Measurements from ENCODE around the gene TMEM209.

- TF ChIP-seq POLR2A (IDR thresholded peaks at IDR 0.05): no peak
- no peak for TF ChIP-seq CTCF (IDR thresholded peaks at IDR 0.05)
Measured at GRCh38 chr7:130143986-130144311, 61.3 kb downstream of the TMEM209 start.
